Right cardiac atrium (tissue), 5 donors: ENCODE measurements around the gene PDCD10. TPM values are rescaled to one million over a fixed set of nuclear protein-coding genes. Genes with fewer than 3 reads are reported as not detected.

ENCODE experiments used
- ATAC-seq, 2 donors: fragments of 200-7000 bp; cut with Tn5 transposase; one replicate each; pipeline versions ENCODE4 v1.8.0 to v1.9.1; 2020; ENCODE audit warnings: moderate library complexity in 2 of 2, mild to moderate bottlenecking in 1 of 2
- DNase-seq, 3 donors: peaks; one replicate each; pipeline ENCODE4 v3.0.0-alpha.2; 2020
- H3K27ac ChIP-seq: one replicate; pipeline ENCODE4 v1.5.1; 2013; ENCODE audit warnings: mild to moderate bottlenecking, low read length, control low read depth, moderate library complexity
- H3K27me3 ChIP-seq: one replicate; pipeline ENCODE4 v1.6.1; 2013; ENCODE audit not compliant: control insufficient read depth, insufficient read depth
- H3K4me1 ChIP-seq: one replicate; pipeline ENCODE4 v1.6.1; 2013; ENCODE audit warnings: low read length; ENCODE audit not compliant: control insufficient read depth, insufficient read depth
- H3K4me3 ChIP-seq: one replicate; pipeline ENCODE4 v1.5.1; 2013; ENCODE audit warnings: low read length, control low read depth
- H3K9me3 ChIP-seq: one replicate; pipeline ENCODE4 v1.6.1; 2013; ENCODE audit warnings: low read length; ENCODE audit not compliant: control insufficient read depth
- WGBS: extraction: QIAGEN DNeasy Blood & Tissue Kit; methylation state at CpG from one replicate; pipeline ENCODE4 v1.1.7; 2013; 5-methylcytosine and 5-hydroxymethylcytosine counted together
- intact Hi-C, 4 donors: fragments of 100-400 bp; cut with DNase I; formaldehyde crosslinking; loops; one replicate each; pipeline versions ENCODE4 v1.11.0 to v1.14.0; 2022 to 2023
- polyA plus RNA-seq: library from polyadenylated mRNA; stranded (reverse); fragments of 200-250 nt; gene quantifications from one replicate; pipeline ENCODE4 v1.2.3, GENCODE V29; 2013
- total RNA-seq, 4 donors: library from RNA; stranded (reverse); fragmentation: NEBNext Ultra II Directional; extraction: Animal tissue kit (Norgen Biotek cat#: 25700); gene quantifications; one replicate each; pipeline ENCODE4 v1.2.1, GENCODE V29; 2021
- donor health status: healthy with polysubstance abuse.
- donor health status: DM: no; HTN: yes; CAD: no.
- donor health status: DM: no; HTN: no; CAD: no.
- donor health status: DM: no; HTN: yes; CAD: no; lungs with severe emphysema.
- donor health status: DM: yes; HTN: yes; CAD: no.

Gene PDCD10
- total and polyA plus RNA-seq, 5 donors: 26.6 to 32.9 (median 29.9) TPM

- DNase-seq (no peak), ATAC-seq (no peak)
- H3K4me3 ChIP-seq: no peak overlapping the region
- WGBS: 91% methylated on average over 4 of the region's 4 CpGs
- H3K4me1 ChIP-seq: no peaks in the 10 kb centered on the region
- intact Hi-C loops: no loop called here
- H3K9me3 ChIP-seq: peaks cover 2% of the 10 kb centered on the region
- H3K27ac ChIP-seq: no peak overlapping the region
- H3K27me3 ChIP-seq: no peaks in the 10 kb centered on the region
Observed at GRCh38 chr3:167679526-167679925, 55.2 kb downstream of the PDCD10 start.

- WGBS: 100% methylated on average over 1 of the region's 1 CpG
- Histone ChIP-seq H3K27ac (no peak overlapping the region), H3K4me1 (no peaks in the 10 kb centered on the region), H3K9me3 (peaks cover 2% of the 10 kb centered on the region), H3K27me3 (no peaks in the 10 kb centered on the region), H3K4me3 (no peak overlapping the region)
- intact Hi-C loops: no loop called here
- no peak for ATAC-seq
- no peak for DNase-seq
Observed at GRCh38 chr3:167675848-167676247, 58.8 kb downstream of the PDCD10 start.

- peaks cover 2% of the 10 kb centered on the region for H3K9me3 ChIP-seq
- DNase-seq (no peak), ATAC-seq (no peak)
- WGBS: 87% methylated on average over 1 of the region's 1 CpG
- intact Hi-C loops: no loop called here
- H3K27ac ChIP-seq: no peak overlapping the region
- H3K4me3 ChIP-seq: no peak overlapping the region
- H3K4me1 ChIP-seq: no peaks in the 10 kb centered on the region
- H3K27me3 ChIP-seq: no peaks in the 10 kb centered on the region
Observed at GRCh38 chr3:167673221-167673620, 61.5 kb downstream of the PDCD10 start.

- Histone ChIP-seq H3K27me3 (no peaks in the 10 kb centered on the region), H3K4me1 (no peaks in the 10 kb centered on the region), H3K9me3 (peaks cover 2% of the 10 kb centered on the region), H3K27ac (no peak overlapping the region), H3K4me3 (no peak overlapping the region)
- peak in 1 of 2 donors; percentile 90 for ATAC-seq
- no peak for DNase-seq
- 61% methylated on average over 4 of the region's 4 CpGs for WGBS
- intact Hi-C loops: no loop called here
Observed at GRCh38 chr3:167671878-167672427, 62.7 kb downstream of the PDCD10 start.

GRCh38 chr3:167669699-167670098, 65.0 kb downstream of the PDCD10 start:
- H3K4me3 ChIP-seq: no peak overlapping the region
- intact Hi-C loops: no loop called here
- WGBS: 71% methylated on average over 1 of the region's 1 CpG
- no peaks in the 10 kb centered on the region for H3K9me3 ChIP-seq
- no peak for ATAC-seq
- H3K27ac ChIP-seq: no peak overlapping the region
- no peaks in the 10 kb centered on the region for H3K4me1 ChIP-seq
- DNase-seq: no peak
- H3K27me3 ChIP-seq: no peaks in the 10 kb centered on the region

GRCh38 chr3:167668651-167669050, 66.0 kb downstream of the PDCD10 start:
- no peak overlapping the region for H3K27ac ChIP-seq
- ATAC-seq (no peak), DNase-seq (no peak)
- no peak overlapping the region for H3K4me3 ChIP-seq
- no peaks in the 10 kb centered on the region for H3K27me3 ChIP-seq
- no peaks in the 10 kb centered on the region for H3K4me1 ChIP-seq
- WGBS: 77% methylated on average over 1 of the region's 1 CpG
- intact Hi-C loops: no loop called here
- H3K9me3 ChIP-seq: no peaks in the 10 kb centered on the region

GRCh38 chr3:167666563-167666962, 68.1 kb downstream of the PDCD10 start:
- Histone ChIP-seq H3K27me3 (no peaks in the 10 kb centered on the region), H3K4me3 (no peak overlapping the region), H3K27ac (no peak overlapping the region), H3K9me3 (no peaks in the 10 kb centered on the region), H3K4me1 (no peaks in the 10 kb centered on the region)
- ATAC-seq: no peak
- 77% methylated on average over 2 of the region's 2 CpGs for WGBS
- intact Hi-C loops: no loop called here
- DNase-seq: no peak

- intact Hi-C loops: no loop called here
- no peaks in the 10 kb centered on the region for H3K9me3 ChIP-seq
- no peak overlapping the region for H3K27ac ChIP-seq
- no peak for DNase-seq
- no peaks in the 10 kb centered on the region for H3K27me3 ChIP-seq
- no peak for ATAC-seq
- H3K4me3 ChIP-seq: no peak overlapping the region
- 84% methylated on average over 5 of the region's 5 CpGs for WGBS
- no peaks in the 10 kb centered on the region for H3K4me1 ChIP-seq
Observed at GRCh38 chr3:167662919-167663400, 71.7 kb downstream of the PDCD10 start.

- H3K27ac ChIP-seq: no peak overlapping the region
- H3K9me3 ChIP-seq: no peaks in the 10 kb centered on the region
- H3K4me3 ChIP-seq: no peak overlapping the region
- no peaks in the 10 kb centered on the region for H3K27me3 ChIP-seq
- WGBS: 71% methylated on average over 3 of the region's 3 CpGs
- H3K4me1 ChIP-seq: no peaks in the 10 kb centered on the region
- intact Hi-C loops: no loop called here
- no peak for ATAC-seq
- DNase-seq: no peak
Observed at GRCh38 chr3:167657684-167658225, 76.9 kb downstream of the PDCD10 start.

- DNase-seq: no peak
- intact Hi-C loops: no loop called here
- 41% methylated on average over 1 of the region's 1 CpG for WGBS
Observed at GRCh38 chr3:167656821-167657220, 77.9 kb downstream of the PDCD10 start.

GRCh38 chr3:167653760-167654159, 80.9 kb downstream of the PDCD10 start, which contains the start of gene WDR49:
Gene WDR49, minus strand, starts transcription at chr3:167653942. Its CDS starts 517 bp downstream, at chr3:167653425.
- no peak within 1 kb of the TSS for H3K27ac ChIP-seq
- ATAC-seq: peak; percentile 67 to 77

More at GRCh38 chr3:167656821-167657220, 77.9 kb downstream of the PDCD10 start:
- no peak overlapping the region for H3K4me3 ChIP-seq
- ATAC-seq: no peak
- no peaks in the 10 kb centered on the region for H3K4me1 ChIP-seq
- H3K9me3 ChIP-seq: no peaks in the 10 kb centered on the region
- no peak overlapping the region for H3K27ac ChIP-seq
- H3K27me3 ChIP-seq: no peaks in the 10 kb centered on the region

More at GRCh38 chr3:167653760-167654159, 80.9 kb downstream of the PDCD10 start, which contains the start of gene WDR49:
- WGBS: 72% methylated on average over 1 of the region's 1 CpG
- intact Hi-C loops: no loop called here
- Histone ChIP-seq H3K27me3 (no peaks in the 10 kb centered on the region), H3K4me1 (no peaks in the 10 kb centered on the region), H3K4me3 (no peak within 1 kb of the TSS), H3K9me3 (no peaks in the 10 kb centered on the region)
- DNase-seq: no peak
